GM23338 (cell line): ENCODE data around the gene PPP4C. TPM values are rescaled to one million over a fixed set of nuclear protein-coding genes. Genes with fewer than 3 reads are reported as not detected.

Experiments used
- ATAC-seq: fragments of 200-7000 bp; cut with Tn5 transposase; 3 replicates; pipeline ENCODE4 v1.9.1; 2020
- DNase-seq: peaks from one replicate; pipeline ENCODE4 v3.0.0-alpha.2; 2015; ENCODE audit warnings: low spot score
- H2AFZ ChIP-seq: fragments of 200-600 bp; sonication (generic); 2 replicates; pipeline ENCODE4 v1.8.0; 2016; ENCODE audit warnings: antibody characterized with exemption, mild to moderate bottlenecking, moderate library complexity
- H3F3A ChIP-seq: fragments of 200-600 bp; sonication (generic); replicated peaks from 2 replicates; pipeline ENCODE4 v1.8.0; 2017; ENCODE audit warnings: antibody characterized with exemption, mixed run types, low read depth
- H3K27ac ChIP-seq: fragments of 200-600 bp; sonication (generic); 2 replicates; pipeline ENCODE4 v1.6.1; 2016; ENCODE audit warnings: low read depth
- H3K27me3 ChIP-seq: fragments of 200-600 bp; sonication (generic); 2 replicates; pipeline ENCODE4 v1.8.0; 2016; ENCODE audit warnings: mild to moderate bottlenecking, mixed run types, moderate library complexity; ENCODE audit not compliant: insufficient read depth
- H3K36me3 ChIP-seq: fragments of 200-600 bp; sonication (generic); 2 replicates; pipeline ENCODE4 v1.8.0; 2016; ENCODE audit warnings: mild to moderate bottlenecking; ENCODE audit not compliant: insufficient read depth
- H3K4me1 ChIP-seq: fragments of 200-600 bp; sonication (generic); 2 replicates; pipeline ENCODE4 v1.8.0; 2016; ENCODE audit warnings: mild to moderate bottlenecking, moderate library complexity; ENCODE audit not compliant: insufficient read depth
- H3K4me2 ChIP-seq: fragments of 200-600 bp; sonication (generic); 2 replicates; pipeline ENCODE4 v1.7.1; 2017; ENCODE audit warnings: mixed run types
- H3K4me3 ChIP-seq: fragments of 200-600 bp; sonication (generic); 2 replicates; pipeline ENCODE4 v1.6.1; 2016; ENCODE audit warnings: mixed run types
- H3K79me2 ChIP-seq: fragments of 200-600 bp; sonication (generic); replicated peaks from 2 replicates; pipeline ENCODE4 v1.8.0; 2017; ENCODE audit warnings: mild to moderate bottlenecking; ENCODE audit not compliant: insufficient read depth
- H3K9me2 ChIP-seq: fragments of 200-600 bp; sonication (generic); 2 replicates; pipeline ENCODE4 v1.8.0; 2017; ENCODE audit not compliant: insufficient read depth
- H4K20me1 ChIP-seq: fragments of 200-600 bp; sonication (generic); replicated peaks from 2 replicates; pipeline ENCODE4 v1.8.0; 2017; ENCODE audit warnings: mild to moderate bottlenecking; ENCODE audit not compliant: insufficient read depth
- H3K27ac Mint-ChIP-seq: 2 replicates; pipeline ENCODE4 v1.8.0; 2020; ENCODE audit warnings: inconsistent platforms, mild to moderate bottlenecking, moderate library complexity, mixed read lengths
- H3K27me3 Mint-ChIP-seq: 3 replicates; pipeline ENCODE4 v1.8.0; 2022; ENCODE audit warnings: low read depth, mild to moderate bottlenecking, moderate library complexity, mixed read lengths, inconsistent platforms; ENCODE audit not compliant: insufficient read depth, poor library complexity
- H3K36me3 Mint-ChIP-seq: 3 replicates; pipeline ENCODE4 v1.8.0; 2021; ENCODE audit warnings: low read depth, mild to moderate bottlenecking, inconsistent platforms, moderate library complexity, mixed read lengths
- H3K4me1 Mint-ChIP-seq: 3 replicates; pipeline ENCODE4 v1.8.0; 2020; ENCODE audit warnings: mild to moderate bottlenecking, inconsistent platforms, mixed read lengths
- H3K4me3 Mint-ChIP-seq: 3 replicates; pipeline ENCODE4 v1.8.0; 2021; ENCODE audit warnings: moderate library complexity, mild to moderate bottlenecking, inconsistent platforms, mixed read lengths
- H3K9me3 Mint-ChIP-seq: 3 replicates; pipeline ENCODE4 v1.8.0; 2020; ENCODE audit warnings: moderate library complexity, mild to moderate bottlenecking, inconsistent platforms, mixed read lengths
- CREB1 ChIP-seq: fragments of 250-450 bp; sonication (Bioruptor Pico); IDR thresholded peaks from 2 replicates; pipeline ENCODE4 v1.5.0; 2020; ENCODE audit warnings: low read depth, mild to moderate bottlenecking, moderate library complexity
- JUNB ChIP-seq: IDR thresholded peaks from one replicate; pipeline ENCODE4 v1.6.1; 2016; ENCODE audit warnings: antibody characterized with exemption; ENCODE audit not compliant: unreplicated experiment
- NANOG ChIP-seq: IDR thresholded peaks from 2 replicates; pipeline ENCODE4 v1.6.1; 2016; ENCODE audit warnings: antibody characterized with exemption, borderline replicate concordance
- POLR2AphosphoS5 ChIP-seq: IDR thresholded peaks from 2 replicates; pipeline ENCODE4 v1.6.1; 2016; ENCODE audit warnings: antibody characterized with exemption, low read depth
- ZNF331 ChIP-seq: fragments of 250-450 bp; sonication (Bioruptor Pico); IDR thresholded peaks from 2 replicates; pipeline ENCODE4 v1.5.0; 2020; ENCODE audit warnings: low read depth, mild to moderate bottlenecking, moderate library complexity
- polyA plus RNA-seq: library from polyadenylated mRNA; unstranded; fragments of >200 nt; fragmentation: Nextera tagmentation; extraction: Ambion mirVana; gene quantifications from 2 replicates; pipeline ENCODE4 v1.2.1, GENCODE V29; 2016
- total RNA-seq: library from RNA; depleted of rRNA; stranded (reverse); fragments of >200 nt; shearing (Covaris generic); gene quantifications from 2 replicates; pipeline ENCODE4 v1.2.3, GENCODE V29; 2014
- TF ChIP-seq, protein P1 (sequence below), 2 experiments: fragments of 200-600 bp in 1 of 2; sonication (generic) in 1 of 2; conservative IDR thresholded peaks; 2 replicates each; pipeline versions ENCODE4 v1.5.1 to v1.6.1; 2016 to 2017; ENCODE audit warnings: antibody characterized with exemption in 2 of 2, low read depth in 2 of 2, mild to moderate bottlenecking in 2 of 2, moderate library complexity in 1 of 2

Gene PPP4C
- total and polyA plus RNA-seq, 2 experiments from 2014 or later, result 120 to 170 TPM

DNA sequence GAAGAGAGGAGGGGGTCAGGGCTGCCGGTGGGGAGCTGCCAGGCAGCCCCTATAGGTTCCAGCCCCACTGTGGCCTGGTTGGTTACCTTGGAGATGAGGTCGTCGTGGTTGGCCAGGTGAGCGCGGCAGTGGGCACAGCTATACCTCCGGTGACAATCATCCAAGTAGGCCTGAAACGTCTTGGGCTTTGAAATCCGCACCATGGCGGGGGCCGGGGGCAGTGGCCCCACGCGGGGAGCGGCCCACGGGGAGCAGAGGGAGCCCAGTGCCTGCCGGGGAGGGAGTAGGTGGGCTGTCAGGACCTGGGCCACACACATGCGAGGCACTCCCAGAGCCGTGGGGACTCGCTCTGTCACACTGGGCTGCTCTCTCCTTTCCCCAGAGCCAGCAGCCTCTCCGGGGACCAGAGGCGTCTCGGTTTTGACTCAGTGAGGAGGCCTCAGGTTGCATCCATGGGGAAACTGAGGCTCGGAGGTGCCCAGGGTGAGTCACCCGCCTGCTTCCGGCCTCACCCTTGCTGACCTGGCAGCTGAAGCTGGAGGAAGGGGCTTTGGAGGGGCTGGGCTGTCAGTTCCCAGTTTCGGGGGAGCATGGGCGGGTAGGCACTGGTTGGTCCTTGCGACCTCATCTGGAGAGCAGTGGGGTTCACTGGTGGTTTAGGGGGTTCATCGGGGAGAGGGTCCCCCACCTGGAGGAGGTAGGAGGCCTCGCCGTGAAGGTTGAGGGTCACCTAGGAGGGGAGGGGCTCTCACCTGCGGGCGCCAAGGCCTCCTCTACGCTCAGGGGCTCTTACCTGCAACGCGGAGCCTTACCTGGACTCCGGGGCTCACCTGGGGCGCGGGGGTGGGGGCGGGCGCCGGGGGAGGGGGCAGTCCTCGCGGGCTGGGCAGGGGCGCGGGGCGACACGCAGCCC is 19.6 kb downstream of the PPP4C start:
- Histone ChIP-seq H3F3A (peaks cover 36% of the 10 kb centered on the region), H3K36me3 (no peaks in the 10 kb centered on the region; the same call in 1 of the 2 replicates), H4K20me1 (no peaks in the 10 kb centered on the region), H3K4me3 (peak overlapping the region; percentile 68), H3K79me2 (0 out of 2 replicates have a peak, but pooled peaks cover 8% of the 10 kb centered on the region), H3K4me2 (peak overlapping the region; percentile 86), H3K27ac (peak overlapping the region; percentile 90), H2AFZ (no peak overlapping the region), H3K9me2 (0 out of 2 replicates have a peak, but pooled peaks cover 9% of the 10 kb centered on the region), H3K27me3 (0 out of 2 replicates have a peak, but pooled peaks cover 3% of the 10 kb centered on the region), H3K4me1 (peaks cover 14% of the 10 kb centered on the region)
- Mint-ChIP-seq H3K4me1 (peaks cover 14% of the 10 kb centered on the region), H3K9me3 (peaks cover 30% of the 10 kb centered on the region), H3K4me3 (peak overlapping the region; percentile 76), H3K36me3 (peaks cover 40% of the 10 kb centered on the region), H3K27me3 (peaks cover 22% of the 10 kb centered on the region), H3K27ac (peak overlapping the region; percentile 91)
- DNase-seq (peak; percentile 57), ATAC-seq (peak; percentile 1; the same call in 2 of the 3 replicates)
- no peak for TF ChIP-seq JUNB
- TF ChIP-seq ZNF331 (CRISPR knock-in tag), result no peak
- no peak for TF ChIP-seq NANOG

DNA sequence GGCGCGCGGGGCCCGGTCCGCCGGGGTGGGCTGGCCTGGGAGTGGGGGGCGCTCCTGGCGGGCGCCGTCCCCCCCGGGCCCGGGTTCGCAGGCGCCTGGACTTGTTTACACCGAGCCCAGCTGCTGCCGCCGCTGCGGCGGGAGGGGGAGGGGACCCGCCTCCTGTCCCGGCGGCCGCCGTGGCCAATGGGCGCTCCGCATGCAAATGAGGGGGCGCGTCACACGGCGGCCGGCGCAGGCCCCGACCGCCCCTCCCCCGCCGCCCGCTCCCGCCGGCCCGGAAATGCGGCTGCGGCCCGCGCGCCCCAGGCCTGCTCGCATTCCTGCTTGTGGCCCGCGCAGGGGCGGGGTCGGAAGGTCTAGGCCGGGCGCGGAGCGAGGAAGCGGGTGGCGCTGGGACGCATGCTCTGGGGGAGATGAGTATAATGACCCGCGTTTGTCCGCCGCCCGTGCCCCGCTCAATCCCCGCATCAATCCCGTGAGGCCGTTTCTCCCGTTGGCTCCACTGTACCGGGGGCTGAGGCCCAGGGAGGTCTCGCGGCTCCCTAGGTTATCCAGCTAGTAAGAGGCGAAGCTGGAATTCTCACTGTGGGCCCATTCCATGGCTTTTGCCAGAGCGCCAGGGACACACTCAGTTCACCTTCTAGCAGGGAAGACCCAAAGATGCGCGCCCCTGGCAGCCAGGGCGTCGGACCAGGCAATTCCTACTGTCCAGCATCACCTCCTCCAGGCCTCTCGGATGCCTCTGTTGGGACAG is 20.5 kb downstream of the PPP4C start, which contains the start of gene YPEL3:
Gene YPEL3 (minus strand): TSS at position 109 of the 757 bp plus-strand sequence. CDS start 731 bp downstream, outside the sequence.
- DNase-seq (peak; percentile 97), ATAC-seq (peak; percentile 43)
- no peaks in the 10 kb centered on the region; the same call in 1 of the 2 replicates for H3K36me3 ChIP-seq
- H2AFZ ChIP-seq, result peak within 1 kb of the TSS; percentile 83
- H3K9me3 Mint-ChIP-seq, result peaks cover 30% of the 10 kb centered on the region
- peaks cover 40% of the 10 kb centered on the region for H3K36me3 Mint-ChIP-seq
- no peaks in the 10 kb centered on the region for H3K27me3 ChIP-seq
- H4K20me1 ChIP-seq, result no peaks in the 10 kb centered on the region
- H3K9me2 ChIP-seq, result 0 out of 2 replicates have a peak, but pooled peaks cover 9% of the 10 kb centered on the region
- peak within 1 kb of the TSS; percentile 76 for H3K4me3 Mint-ChIP-seq
- peaks cover 34% of the 10 kb centered on the region for H3F3A ChIP-seq
- peak within 1 kb of the TSS; percentile 99 for H3K27ac ChIP-seq
- peak within 1 kb of the TSS; percentile 86 for H3K4me2 ChIP-seq
- peaks cover 14% of the 10 kb centered on the region for H3K4me1 ChIP-seq
- H3K4me3 ChIP-seq, result peak within 1 kb of the TSS; percentile 68
- TF ChIP-seq CREB1 (CRISPR knock-in tag) (peak; percentile 52), POLR2AphosphoS5 (peak; percentile 59; the same call in 1 of the 2 replicates)
- TF ChIP-seq, protein P1, sequence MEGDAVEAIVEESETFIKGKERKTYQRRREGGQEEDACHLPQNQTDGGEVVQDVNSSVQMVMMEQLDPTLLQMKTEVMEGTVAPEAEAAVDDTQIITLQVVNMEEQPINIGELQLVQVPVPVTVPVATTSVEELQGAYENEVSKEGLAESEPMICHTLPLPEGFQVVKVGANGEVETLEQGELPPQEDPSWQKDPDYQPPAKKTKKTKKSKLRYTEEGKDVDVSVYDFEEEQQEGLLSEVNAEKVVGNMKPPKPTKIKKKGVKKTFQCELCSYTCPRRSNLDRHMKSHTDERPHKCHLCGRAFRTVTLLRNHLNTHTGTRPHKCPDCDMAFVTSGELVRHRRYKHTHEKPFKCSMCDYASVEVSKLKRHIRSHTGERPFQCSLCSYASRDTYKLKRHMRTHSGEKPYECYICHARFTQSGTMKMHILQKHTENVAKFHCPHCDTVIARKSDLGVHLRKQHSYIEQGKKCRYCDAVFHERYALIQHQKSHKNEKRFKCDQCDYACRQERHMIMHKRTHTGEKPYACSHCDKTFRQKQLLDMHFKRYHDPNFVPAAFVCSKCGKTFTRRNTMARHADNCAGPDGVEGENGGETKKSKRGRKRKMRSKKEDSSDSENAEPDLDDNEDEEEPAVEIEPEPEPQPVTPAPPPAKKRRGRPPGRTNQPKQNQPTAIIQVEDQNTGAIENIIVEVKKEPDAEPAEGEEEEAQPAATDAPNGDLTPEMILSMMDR (conservative IDR thresholded peaks at IDR 0.05; ENCODE audit: low read depth in 2 of 2), result no peak
- H3K4me1 Mint-ChIP-seq, result peaks cover 13% of the 10 kb centered on the region
- peaks cover 22% of the 10 kb centered on the region for H3K27me3 Mint-ChIP-seq
- peak within 1 kb of the TSS; percentile 95 for H3K27ac Mint-ChIP-seq
- 0 out of 2 replicates have a peak, but pooled peaks cover 8% of the 10 kb centered on the region for H3K79me2 ChIP-seq
